ENCODE measurements around the gene TULP4.
"Not testable (repeated sequence)": the region's sequence is repeated elsewhere in the genome, so short reads cannot be mapped to it uniquely, and the experiment has no call there.

The TULP4 gene

DNA sequence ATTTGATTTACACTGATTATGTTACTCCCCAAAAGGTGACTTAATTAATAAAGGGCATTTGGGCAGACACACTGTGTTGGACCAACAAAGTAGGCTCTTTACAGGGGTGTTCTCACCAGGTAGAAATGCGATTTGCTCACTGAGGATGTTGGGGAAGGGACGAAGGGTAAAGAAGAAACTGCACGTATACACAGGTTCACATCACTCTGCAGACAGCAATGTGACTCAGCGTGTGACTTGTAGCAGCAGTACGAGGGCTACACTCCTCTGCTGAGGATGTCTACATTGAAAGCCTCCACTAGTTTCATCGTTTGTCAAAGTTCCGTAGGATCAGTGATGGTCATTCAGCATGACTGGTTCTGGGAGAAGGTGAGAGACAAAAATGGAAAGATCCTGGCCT, 194.9 kb downstream of the TULP4 start:
- no peak for FAIRE-seq

GRCh38 chr6:158508450-158508849, 196.2 kb downstream of the TULP4 start:
- FAIRE-seq, result peak; percentile 65

GRCh38 chr6:158509465-158509864, 197.2 kb downstream of the TULP4 start:
- FAIRE-seq, result no peak

DNA sequence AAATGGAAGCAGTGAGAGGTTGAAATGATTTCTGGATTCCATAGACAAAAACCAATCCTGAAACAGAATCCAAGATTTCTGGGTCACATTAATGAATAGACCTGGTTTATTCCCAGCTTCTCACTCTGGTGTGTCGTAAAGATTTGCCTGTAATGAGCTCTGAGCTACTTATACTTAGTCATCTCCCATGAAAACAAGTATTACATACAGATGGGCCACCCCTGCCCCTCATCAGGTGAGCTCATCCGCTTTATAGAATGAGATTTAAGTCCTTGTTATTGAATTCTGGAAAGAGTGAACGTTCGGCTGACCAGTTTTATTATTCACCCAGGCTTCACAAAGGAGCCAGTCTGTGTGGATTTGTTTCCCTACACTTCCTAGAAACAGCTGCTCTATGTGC, 200.5 kb downstream of the TULP4 start:
- no peak for FAIRE-seq

DNA sequence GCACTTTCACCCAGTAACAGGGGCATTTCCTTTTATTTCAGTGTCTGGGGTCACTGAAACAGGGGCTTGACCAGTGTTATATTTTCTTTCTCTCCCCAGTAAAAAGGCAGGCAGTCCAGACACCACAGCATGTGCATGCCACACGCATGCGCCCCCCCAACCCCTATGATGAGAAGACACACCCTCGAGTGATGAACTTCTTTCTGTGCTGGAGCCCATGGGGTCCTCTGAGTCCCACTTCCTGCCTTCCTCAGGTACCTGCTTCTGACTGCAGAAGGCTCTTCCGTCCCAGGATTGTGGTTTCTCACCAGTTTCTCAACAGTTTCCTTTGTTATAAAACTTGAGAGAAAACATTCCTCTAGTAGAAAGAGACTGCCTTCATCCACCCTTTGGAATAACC, 201.9 kb downstream of the TULP4 start:
- no peak for FAIRE-seq

- FAIRE-seq, result no peak
These were observed 202.7 kb downstream of the TULP4 start for GRCh38 chr6:158514991-158515390.

DNA sequence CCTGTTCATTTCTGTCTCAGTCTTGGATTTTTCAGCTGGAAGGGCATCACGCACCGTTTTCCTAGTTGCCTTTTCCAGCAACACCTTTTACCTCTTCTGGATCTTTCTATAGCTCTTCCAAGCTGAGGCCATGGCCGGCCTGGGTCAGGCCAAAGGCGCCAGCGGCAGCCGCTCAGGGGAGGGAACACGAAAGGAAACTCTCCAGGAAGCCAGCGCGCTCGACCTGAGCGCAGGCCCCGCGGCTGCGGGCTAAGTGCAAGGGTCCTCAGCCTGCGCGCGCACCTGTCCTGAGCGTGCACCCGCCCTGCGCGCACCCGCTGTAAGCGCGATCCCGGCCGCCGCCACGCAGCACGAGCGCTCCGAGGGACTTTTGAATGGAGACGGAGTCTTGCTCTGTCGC, 203.8 kb downstream of the TULP4 start:
- no peak for FAIRE-seq

GRCh38 chr6:158517038-158517437, 204.8 kb downstream of the TULP4 start:
- FAIRE-seq, result no peak

GRCh38 chr6:158517581-158517980, 205.3 kb downstream of the TULP4 start:
- FAIRE-seq, result no peak

GRCh38 chr6:158518191-158519127, 206.2 kb downstream of the TULP4 start:
- no peak for FAIRE-seq

DNA sequence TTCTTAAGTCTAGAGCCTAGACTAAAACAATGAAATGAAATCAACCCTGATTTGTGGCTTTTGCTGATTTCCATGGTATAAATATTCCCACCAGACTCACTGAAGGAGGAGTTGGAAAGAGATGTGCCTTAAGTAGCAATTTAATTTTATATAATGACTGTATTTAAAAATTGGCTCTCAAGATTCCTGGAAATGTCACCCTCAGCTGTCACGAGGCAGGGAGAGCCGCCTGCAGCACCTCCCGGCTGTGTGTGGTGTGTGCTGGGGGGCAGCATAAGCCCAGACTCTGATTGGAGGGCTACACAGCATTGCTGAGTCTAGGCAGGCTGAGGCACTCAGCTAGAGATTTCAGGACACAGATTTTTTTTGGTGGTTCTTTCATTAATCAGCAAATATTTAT, 207.0 kb downstream of the TULP4 start:
- no peak for FAIRE-seq

GRCh38 chr6:158519761-158520160, 207.5 kb downstream of the TULP4 start:
- FAIRE-seq, result no peak

DNA sequence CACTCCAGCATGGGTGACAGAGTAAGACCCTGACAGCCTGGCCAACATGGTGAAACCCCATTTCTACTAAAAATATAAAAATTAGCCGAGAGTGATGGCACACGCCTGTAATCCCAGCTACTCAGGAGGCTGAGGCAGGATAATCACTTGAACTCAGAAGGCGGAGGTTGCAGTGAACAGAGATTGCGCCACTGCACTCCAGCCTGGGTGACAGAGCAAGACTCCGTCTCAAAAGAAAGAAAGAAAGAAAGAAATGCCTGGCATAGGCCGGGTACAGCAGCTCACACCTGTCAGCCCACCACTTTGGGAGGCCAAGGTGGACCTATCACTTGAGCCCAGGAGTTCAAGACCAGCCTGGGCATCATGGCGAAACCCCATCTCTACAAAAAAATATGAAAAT, 208.7 kb downstream of the TULP4 start:
- not testable (repeated sequence) for FAIRE-seq

- FAIRE-seq, result no peak
These were observed 209.5 kb downstream of the TULP4 start for GRCh38 chr6:158521759-158522158.

DNA sequence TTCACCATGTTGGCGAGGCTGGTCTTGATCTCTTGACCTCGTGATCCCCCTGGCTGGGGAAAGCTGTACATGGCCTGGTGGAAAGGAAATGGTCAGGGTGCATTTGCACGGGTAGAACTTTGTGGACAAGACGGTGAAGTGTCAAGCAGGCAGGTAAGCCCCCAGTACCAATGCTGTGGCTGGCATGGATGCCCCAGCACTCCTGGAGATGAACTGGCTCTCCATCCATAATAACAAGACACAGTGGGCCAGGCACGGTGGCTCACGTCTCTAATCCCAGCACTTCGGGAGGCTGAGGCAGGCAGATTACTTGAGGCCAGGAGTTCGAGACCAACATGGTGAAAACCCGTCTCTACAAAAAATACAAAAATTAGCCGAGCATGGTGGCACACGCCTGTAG, 210.4 kb downstream of the TULP4 start:
- FAIRE-seq, result no peak

DNA sequence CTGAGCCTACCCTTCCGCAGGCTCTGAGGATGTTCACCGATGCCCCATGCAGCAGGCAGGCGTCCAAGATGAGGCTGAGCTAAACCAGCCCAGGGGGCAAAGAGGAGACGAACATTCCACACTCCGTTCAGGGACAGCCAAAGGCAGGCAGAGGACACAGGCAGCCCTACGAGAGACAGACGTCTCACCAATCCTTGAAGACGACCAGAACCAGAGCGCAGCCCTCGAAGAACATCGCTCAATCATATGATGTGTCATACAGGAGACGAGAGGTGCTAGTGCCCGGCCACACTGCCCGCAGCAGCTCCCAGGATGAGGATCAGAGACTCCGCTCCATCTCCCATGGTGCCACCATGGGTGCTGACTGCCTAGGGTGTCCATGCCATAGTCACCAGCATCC, 212.0 kb downstream of the TULP4 start:
- no peak for FAIRE-seq

GRCh38 chr6:158527858-158528257, 215.6 kb downstream of the TULP4 start:
- not testable (repeated sequence) for FAIRE-seq

DNA sequence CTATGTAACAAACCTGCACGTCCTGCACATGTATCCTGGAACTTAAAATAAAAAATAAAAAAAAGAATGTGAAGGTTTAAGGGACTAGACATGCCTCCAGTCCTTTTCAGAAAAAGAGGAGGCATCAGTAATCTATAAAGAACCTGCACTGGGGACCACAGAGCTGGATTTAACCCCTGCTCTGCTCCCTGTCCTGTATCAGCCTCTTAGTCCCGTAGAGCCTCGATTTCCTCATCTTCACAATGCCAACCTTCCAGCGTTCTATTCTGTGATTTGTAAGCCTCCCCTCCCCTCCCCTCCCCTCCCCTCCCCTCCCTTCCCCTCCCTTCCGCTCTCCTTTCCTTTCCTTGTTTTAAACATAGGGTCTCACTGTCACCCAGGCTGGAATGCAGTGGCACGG, 216.6 kb downstream of the TULP4 start:
- no peak for FAIRE-seq

DNA sequence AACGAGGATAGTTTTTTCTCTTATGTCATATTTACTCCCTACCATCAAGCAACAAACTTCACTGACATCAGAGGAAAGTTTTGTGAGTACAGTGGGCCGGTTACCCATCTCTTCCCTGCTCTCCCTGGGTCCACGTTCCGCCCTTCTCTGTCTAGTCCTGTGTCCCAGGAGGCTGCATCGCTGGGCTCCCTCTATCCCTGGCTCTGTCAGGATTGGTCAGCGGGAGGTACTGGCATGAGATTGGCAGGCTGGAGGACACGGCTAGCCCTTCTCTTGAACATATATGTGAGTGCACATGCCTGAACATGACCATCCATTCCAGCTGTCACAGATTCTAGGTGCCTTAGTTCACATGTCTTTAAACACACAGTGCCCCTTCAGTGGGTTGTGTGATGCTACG, 217.4 kb downstream of the TULP4 start:
- FAIRE-seq, result no peak

DNA sequence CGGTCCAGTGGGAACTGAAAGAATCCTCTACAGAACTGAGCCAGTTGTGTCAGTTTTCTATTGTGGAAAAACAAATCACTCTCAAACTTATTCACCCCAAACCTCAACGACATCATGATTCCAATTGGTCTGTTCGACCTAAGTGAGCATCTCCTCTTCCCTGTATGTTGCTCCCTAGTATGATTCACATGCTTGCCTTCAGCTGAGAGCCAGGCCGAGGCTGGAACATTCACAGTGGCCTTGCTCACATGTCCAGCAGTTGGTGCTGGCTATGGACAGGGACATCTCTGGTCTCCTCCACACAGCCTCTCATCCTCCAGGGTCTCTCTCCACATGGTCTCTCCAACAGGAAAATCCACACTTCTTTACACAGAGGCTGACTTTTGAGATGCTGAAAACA, 219.3 kb downstream of the TULP4 start:
- FAIRE-seq, result no peak

DNA sequence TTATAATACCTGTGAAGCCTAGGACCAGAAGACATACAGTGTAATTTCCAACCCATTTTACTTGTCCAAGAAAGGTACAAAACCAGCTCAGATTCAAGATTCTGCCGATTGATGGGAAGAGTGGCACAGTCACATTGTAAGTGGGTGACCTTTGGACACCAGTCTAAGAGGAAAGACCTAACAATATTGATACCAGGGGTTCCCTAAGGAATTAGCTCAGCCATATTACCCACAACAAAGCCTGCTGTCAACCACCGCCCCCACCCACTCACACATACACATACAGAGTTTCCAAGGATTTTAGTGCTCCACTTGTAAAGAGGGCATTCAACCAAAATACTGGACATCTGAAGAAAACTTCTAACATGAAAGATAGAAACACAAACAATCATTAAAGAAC, 219.7 kb downstream of the TULP4 start:
- no peak for FAIRE-seq

DNA sequence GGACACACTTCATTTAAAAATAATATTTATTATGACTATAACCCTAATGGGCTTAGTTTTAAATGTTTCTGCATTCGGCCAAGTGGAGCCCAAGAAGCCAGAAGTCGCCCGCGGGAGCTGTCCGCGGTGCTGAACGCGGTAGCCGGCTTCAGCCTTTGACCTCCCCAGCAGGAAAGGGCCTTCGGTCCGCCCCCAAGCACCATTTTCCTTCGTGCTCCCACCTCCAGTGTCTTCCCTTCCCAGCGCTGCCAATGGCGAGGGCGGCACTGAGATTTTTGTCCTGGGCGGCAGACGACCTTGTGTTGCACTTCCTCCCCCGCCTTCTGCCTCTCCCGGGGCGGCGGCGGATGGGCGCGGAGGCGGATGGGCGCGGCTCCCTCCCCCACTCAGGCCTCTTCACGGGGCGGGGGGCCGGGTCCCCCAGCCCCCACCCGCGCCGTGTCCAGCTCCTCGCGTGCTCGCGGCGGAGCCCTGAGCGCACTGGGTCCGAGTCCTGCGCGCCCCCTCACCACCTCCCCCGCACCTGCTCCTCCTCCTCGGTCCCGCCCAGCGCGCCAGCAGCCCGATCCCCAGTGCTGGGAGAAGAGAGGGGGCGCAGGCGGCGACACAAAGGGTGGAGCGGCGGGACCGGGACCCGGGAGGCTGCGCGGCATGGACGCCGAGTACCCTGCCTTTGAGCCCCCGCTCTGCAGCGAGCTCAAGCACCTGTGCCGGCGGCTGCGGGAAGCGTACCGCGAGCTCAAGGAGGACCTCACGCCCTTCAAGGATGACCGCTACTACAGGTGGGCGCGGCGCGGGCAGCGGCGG, 224.0 kb downstream of the TULP4 start:
- no peak for FAIRE-seq

DNA sequence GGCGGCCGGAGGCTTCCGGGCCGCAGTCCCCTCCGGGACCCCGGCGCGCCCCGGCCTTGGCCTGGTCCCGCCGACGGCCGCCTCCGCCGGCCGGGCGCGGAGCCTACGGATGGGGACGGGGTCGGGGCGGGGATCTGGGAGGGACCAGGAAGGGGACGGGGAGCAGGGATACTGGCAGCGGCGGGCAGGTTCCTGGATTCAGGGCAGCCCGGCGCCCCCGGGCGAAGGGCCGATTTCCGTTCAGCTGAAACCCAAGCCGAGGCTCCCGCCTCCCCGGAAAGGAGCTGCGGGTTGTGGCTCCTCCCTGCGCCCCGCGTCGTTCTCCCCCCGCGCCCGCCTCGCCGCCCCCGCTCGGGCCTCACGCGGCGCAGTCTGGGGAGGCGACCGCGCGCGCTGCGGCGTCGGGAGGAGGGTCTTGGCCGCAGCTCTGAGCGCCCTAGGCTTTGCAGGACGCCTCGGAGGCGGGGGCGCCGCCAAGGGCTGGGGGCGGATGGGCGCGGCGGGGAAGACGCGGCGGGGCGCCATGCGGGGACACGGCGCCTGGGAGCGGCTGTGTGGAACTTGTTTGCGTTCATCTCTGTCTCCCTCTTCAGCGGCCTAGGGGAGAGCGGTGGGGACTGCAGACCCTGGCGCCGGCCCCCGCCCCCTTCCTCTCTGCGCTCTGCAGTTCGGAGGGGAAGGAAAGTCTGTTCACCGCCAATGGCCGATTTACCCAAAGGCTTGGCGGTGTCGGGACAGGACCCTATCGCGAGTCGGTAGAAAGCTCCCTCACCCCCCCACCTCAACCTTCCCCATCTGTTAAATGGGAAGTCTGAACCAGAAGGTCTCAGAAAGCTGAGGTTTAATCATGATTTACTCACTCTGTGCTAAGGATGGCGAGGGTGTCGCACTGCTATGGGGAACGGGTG, 224.9 kb downstream of the TULP4 start:
- FAIRE-seq, result no peak
